T follicular helper cell (primary cell): Measurements from ENCODE around the gene P4HTM.

Source experiments
- DNase-seq: peaks from one replicate; pipeline ENCODE4 v3.0.0-alpha.2; 2020; ENCODE audit warnings: low read depth
- total RNA-seq, 2 experiments: gene quantifications; one replicate each; lab custom pipeline; 2026; lab: John Stamatoyannopoulos, UW

The P4HTM gene
- total RNA-seq, result 31.0 to 82.9 reads per million in 2 experiments

GRCh38 chr3:48989796-48990635, at the start of gene P4HTM:
TSS of gene P4HTM (plus strand) at chr3:48990241. CDS start at chr3:48990257, 16 bp downstream.
- DNase-seq, result peak; percentile 70

GRCh38 chr3:48945432-48945831, 44.6 kb upstream of the P4HTM start:
- no peak for DNase-seq

- DNase-seq, result no peak
Observed at GRCh38 chr3:48945891-48946549, 44.0 kb upstream of the P4HTM start.

- DNase-seq, result no peak
Observed at GRCh38 chr3:48949376-48949717, 40.7 kb upstream of the P4HTM start.

GRCh38 chr3:48950051-48950450, 40.0 kb upstream of the P4HTM start:
- no peak for DNase-seq

- no peak for DNase-seq
Observed at GRCh38 chr3:48951764-48952163, 38.3 kb upstream of the P4HTM start.

- peak; percentile 41 for DNase-seq
Observed at GRCh38 chr3:48952510-48953118, 37.4 kb upstream of the P4HTM start.

- no peak for DNase-seq
Observed at GRCh38 chr3:48957006-48957705, 32.9 kb upstream of the P4HTM start.

- no peak for DNase-seq
Observed at GRCh38 chr3:48960841-48961413, 29.1 kb upstream of the P4HTM start.

- no peak for DNase-seq
Observed at GRCh38 chr3:48962340-48962739, 27.7 kb upstream of the P4HTM start.

GRCh38 chr3:48962939-48963338, 27.1 kb upstream of the P4HTM start:
- DNase-seq, result no peak

GRCh38 chr3:48963591-48963990, 26.4 kb upstream of the P4HTM start:
- DNase-seq, result no peak

- no peak for DNase-seq
Observed at GRCh38 chr3:48966367-48966766, 23.7 kb upstream of the P4HTM start.

GRCh38 chr3:48966876-48967361, 23.1 kb upstream of the P4HTM start:
- DNase-seq, result no peak

GRCh38 chr3:48970586-48970985, 19.5 kb upstream of the P4HTM start:
- DNase-seq, result no peak

- no peak for DNase-seq
Observed at GRCh38 chr3:48974076-48974864, 15.8 kb upstream of the P4HTM start.

GRCh38 chr3:48979451-48979850, 10.6 kb upstream of the P4HTM start:
- no peak for DNase-seq

GRCh38 chr3:48980295-48980694, 9.7 kb upstream of the P4HTM start:
- DNase-seq, result no peak

GRCh38 chr3:48982016-48982415, 8.0 kb upstream of the P4HTM start:
- DNase-seq, result no peak

- no peak for DNase-seq
Observed at GRCh38 chr3:48982686-48983085, 7.4 kb upstream of the P4HTM start.

- no peak for DNase-seq
Observed at GRCh38 chr3:48983096-48983495, 6.9 kb upstream of the P4HTM start.
